ENCODE measurements around the gene PPARG. TPM values are rescaled to one million over a fixed set of nuclear protein-coding genes. Genes with fewer than 3 reads are reported as not detected.
A peak's percentile ranks its signal among the peaks of the same experiment; 100 is the strongest.

Gene PPARG
- total RNA-seq, 1 donor from 2014 or later, result 10.1 TPM

- DNase-seq (ENCODE audit: low spot score in 2 of 2, unreplicated experiment in 2 of 2), result no peak
Measured at GRCh38 chr3:12421132-12421531, 132.3 kb downstream of the PPARG start.

DNA sequence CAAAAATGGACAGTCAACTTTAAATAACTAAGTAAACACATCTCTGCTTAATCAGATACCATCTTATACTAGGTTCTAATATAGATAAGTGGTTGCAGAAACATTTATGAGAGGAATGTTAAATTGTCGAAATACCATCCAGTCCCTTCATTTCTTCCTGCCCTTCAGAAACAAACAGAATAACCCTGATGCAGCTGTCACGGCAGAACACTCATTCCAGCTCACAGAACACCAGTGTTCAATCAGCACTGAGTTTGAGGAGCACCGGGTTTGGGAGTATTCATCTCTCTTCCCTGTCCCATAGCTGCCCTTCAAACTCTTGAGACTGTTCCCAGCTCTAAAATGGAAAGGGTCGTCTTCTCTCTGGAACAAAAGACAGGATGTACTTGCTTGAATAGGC lies 134.3 kb downstream of the PPARG start:
- Mint-ChIP-seq H3K36me3 (no peaks in the 10 kb centered on the region), H3K4me1 (peaks cover 68% of the 10 kb centered on the region), H3K4me3 (no peak overlapping the region), H3K27me3 (ENCODE audit: low read depth) (no peaks in the 10 kb centered on the region), H3K27ac (peak overlapping the region; percentile 75), H3K9me3 (no peaks in the 10 kb centered on the region)
- DNase-seq (ENCODE audit: low spot score in 2 of 2, unreplicated experiment in 2 of 2), result no peak
- no peak for TF ChIP-seq CTCF (IDR thresholded peaks at IDR 0.05; ENCODE audit: unreplicated experiment)

More at GRCh38 chr3:12421132-12421531, 132.3 kb downstream of the PPARG start:
- H3K4me1 Mint-ChIP-seq, result peaks cover 65% of the 10 kb centered on the region
- no peak overlapping the region for H3K27ac Mint-ChIP-seq
- no peaks in the 10 kb centered on the region for H3K36me3 Mint-ChIP-seq
- no peak overlapping the region for H3K4me3 Mint-ChIP-seq
- no peaks in the 10 kb centered on the region for H3K9me3 Mint-ChIP-seq
- TF ChIP-seq CTCF (IDR thresholded peaks at IDR 0.05; ENCODE audit: unreplicated experiment), result no peak
- no peaks in the 10 kb centered on the region for H3K27me3 Mint-ChIP-seq (ENCODE audit: low read depth)

- H3K4me3 Mint-ChIP-seq, result no peak overlapping the region
- peaks cover 76% of the 10 kb centered on the region for H3K4me1 Mint-ChIP-seq
- H3K27ac Mint-ChIP-seq, result peak overlapping the region; percentile 77
- no peaks in the 10 kb centered on the region for H3K36me3 Mint-ChIP-seq
- DNase-seq (ENCODE audit: low spot score in 2 of 2, unreplicated experiment in 2 of 2), result no peak
- no peak for TF ChIP-seq CTCF (IDR thresholded peaks at IDR 0.05; ENCODE audit: unreplicated experiment)
- no peaks in the 10 kb centered on the region for H3K9me3 Mint-ChIP-seq
- H3K27me3 Mint-ChIP-seq (ENCODE audit: low read depth), result no peaks in the 10 kb centered on the region
Measured at GRCh38 chr3:12423918-12424630, 135.2 kb downstream of the PPARG start.

- Mint-ChIP-seq H3K4me1 (peaks cover 83% of the 10 kb centered on the region), H3K9me3 (no peaks in the 10 kb centered on the region), H3K36me3 (no peaks in the 10 kb centered on the region), H3K4me3 (no peak overlapping the region), H3K27ac (peak overlapping the region; percentile 77), H3K27me3 (ENCODE audit: low read depth) (no peaks in the 10 kb centered on the region)
- DNase-seq (ENCODE audit: low spot score in 2 of 2, unreplicated experiment in 2 of 2), result no peak
- no peak for TF ChIP-seq CTCF (IDR thresholded peaks at IDR 0.05; ENCODE audit: unreplicated experiment)
Measured at GRCh38 chr3:12424635-12425319, 135.9 kb downstream of the PPARG start.

- Mint-ChIP-seq H3K9me3 (no peaks in the 10 kb centered on the region), H3K36me3 (peaks cover 2% of the 10 kb centered on the region), H3K4me3 (no peak overlapping the region), H3K27me3 (ENCODE audit: low read depth) (no peaks in the 10 kb centered on the region), H3K27ac (no peak overlapping the region), H3K4me1 (peaks cover 83% of the 10 kb centered on the region)
- no peak for DNase-seq (ENCODE audit: low spot score in 2 of 2, unreplicated experiment in 2 of 2)
- no peak for TF ChIP-seq CTCF (IDR thresholded peaks at IDR 0.05; ENCODE audit: unreplicated experiment)
Measured at GRCh38 chr3:12425850-12426579, 137.1 kb downstream of the PPARG start.

Measured in mesothelial cell of epicardium (in vitro differentiated cells).